HepG2 (cell line): ENCODE results near the gene ZNF451. TPM values are rescaled to one million over a fixed set of nuclear protein-coding genes. Genes with fewer than 3 reads are reported as not detected.
A peak's percentile ranks its signal among the peaks of the same experiment; 100 is the strongest.

Experiments
- DBP ChIP-seq: sonication (generic); formaldehyde crosslinking; IDR thresholded peaks from 2 replicates; pipeline ENCODE4 v1.4.0; 2020; ENCODE audit warnings: missing genetic modification reagents; ENCODE audit errors: not compliant biosample characterization
- GLMP ChIP-seq: sonication (generic); formaldehyde crosslinking; IDR thresholded peaks from 2 replicates; pipeline ENCODE4 v1.9.0; 2021; ENCODE audit warnings: missing genetic modification reagents, mild to moderate bottlenecking, borderline replicate concordance
- HDAC1 ChIP-seq: sonication (generic); formaldehyde crosslinking; IDR thresholded peaks from 2 replicates; pipeline ENCODE4 v1.5.1; 2020; ENCODE audit warnings: mild to moderate bottlenecking, missing genetic modification reagents
- KMT2B ChIP-seq: IDR thresholded peaks from 2 replicates; pipeline ENCODE4 v1.6.1; 2016; ENCODE audit warnings: missing genetic modification reagents, missing compliant biosample characterization
- PRDM4 ChIP-seq: sonication (generic); formaldehyde crosslinking; IDR thresholded peaks from 2 replicates; pipeline ENCODE4 v1.9.0; 2021; ENCODE audit warnings: missing genetic modification reagents, borderline replicate concordance
- SP4 ChIP-seq: sonication (generic); formaldehyde crosslinking; IDR thresholded peaks from 2 replicates; pipeline ENCODE4 v1.8.1; 2023; ENCODE audit warnings: mild to moderate bottlenecking, missing genetic modification reagents
- TAF1 ChIP-seq: sonication (generic); formaldehyde crosslinking; IDR thresholded peaks from 2 replicates; pipeline ENCODE4 v1.4.0; 2020; ENCODE audit warnings: missing genetic modification reagents
- THAP8 ChIP-seq: sonication (generic); formaldehyde crosslinking; IDR thresholded peaks from 2 replicates; pipeline ENCODE4 v1.5.1; 2020; ENCODE audit warnings: missing genetic modification reagents, mild to moderate bottlenecking, borderline replicate concordance
- ZBTB40 ChIP-seq, 2 experiments: fragments of 450-650 bp in 1 of 2; sonication (generic) in 1 of 2; formaldehyde crosslinking in 1 of 2; IDR thresholded peaks; 2 replicates each; pipeline versions ENCODE4 v1.6.1 to v1.8.0; 2016 to 2022; ENCODE audit warnings: antibody characterized with exemption in 1 of 2, mild to moderate bottlenecking in 1 of 2, missing genetic modification reagents in 1 of 2
- ZNF501 ChIP-seq: sonication (generic); formaldehyde crosslinking; IDR thresholded peaks from 2 replicates; pipeline ENCODE4 v1.5.1; 2020; ENCODE audit warnings: mild to moderate bottlenecking, moderate library complexity, missing genetic modification reagents
- ZNF510 ChIP-seq: sonication (generic); formaldehyde crosslinking; IDR thresholded peaks from 2 replicates; pipeline ENCODE4 v1.4.0; 2020; ENCODE audit warnings: low read depth, mild to moderate bottlenecking, missing genetic modification reagents
- polyA plus RNA-seq, 8 experiments: library from polyadenylated mRNA; depleted of rRNA in 3 of 8; stranded (reverse) in 7 of 8; unstranded in 1 of 8; fragments of >200 nt; fragmentation: Illumina TruSeq in 4 of 8; extraction: Trizol in 4 of 8; gene quantifications; 2 replicates each; pipeline versions ENCODE4 v1.2.1 to v1.2.3, GENCODE V29; 2011 to 2016; ENCODE audit warnings: low read depth in 4 of 8, missing spikeins in 1 of 8, mixed read lengths in 1 of 8; ENCODE audit not compliant: insufficient read depth in 1 of 8
- total RNA-seq, 5 experiments: library from RNA; depleted of rRNA; stranded (reverse); fragments of >200 nt; fragmentation: Illumina TruSeq; extraction: Trizol; gene quantifications; 2 replicates each; pipeline ENCODE4 v1.2.3, GENCODE V29; 2016; ENCODE audit warnings: low read depth in 1 of 5

ZNF451 gene
- total and polyA plus RNA-seq, 2 of the 13 experiments (the other 11 are each of a cell fraction or from before 2014, with no cell fraction given), result 32.1 to 65.7 TPM

- TF ChIP-seq ZBTB40 (IDR thresholded peaks at IDR 0.05), result no peak
- peak; percentile 84 for TF ChIP-seq ZBTB40 (CRISPR knock-in tag; IDR thresholded peaks at IDR 0.05)
- TF ChIP-seq DBP (CRISPR knock-in tag), result peak; percentile 96
- TF ChIP-seq HDAC1, result peak; percentile 88
- TF ChIP-seq PRDM4 (CRISPR knock-in tag), result peak; percentile 19; the same call in 1 of the 2 replicates
- TF ChIP-seq THAP8 (CRISPR knock-in tag), result 0 out of 2 replicates have a peak, but pooled peaks have one; percentile 33
- TF ChIP-seq ZNF501 (CRISPR knock-in tag), result peak; percentile 90
- TF ChIP-seq KMT2B (CRISPR knock-in tag), result peak; percentile 80
- peak; percentile 91; the same call in 1 of the 2 replicates for TF ChIP-seq ZNF510 (CRISPR knock-in tag)
- TF ChIP-seq GLMP (CRISPR knock-in tag), result no peak
- TF ChIP-seq SP4 (CRISPR knock-in tag), result peak; percentile 42; the same call in 1 of the 2 replicates
- TF ChIP-seq TAF1 (CRISPR knock-in tag), result peak; percentile 92
Measured at GRCh38 chr6:57172136-57173055, 82.4 kb downstream of the ZNF451 start, which contains the start of gene BAG2 (continued).
